RPMI7951 (cell line): ENCODE measurements around the gene NACC2. TPM values are rescaled to one million over a fixed set of nuclear protein-coding genes. Genes with fewer than 3 reads are reported as not detected.

Source experiments
- DNase-seq: peaks from one replicate; pipeline ENCODE4 v3.0.0-alpha.2; 2012; ENCODE audit warnings: low read depth
- total RNA-seq: library from RNA; depleted of rRNA; stranded (reverse); fragments of >200 nt; shearing (Covaris generic); gene quantifications from 2 replicates; pipeline ENCODE4 v1.2.3, GENCODE V29; 2014; rRNA removed

NACC2 gene, protein sequence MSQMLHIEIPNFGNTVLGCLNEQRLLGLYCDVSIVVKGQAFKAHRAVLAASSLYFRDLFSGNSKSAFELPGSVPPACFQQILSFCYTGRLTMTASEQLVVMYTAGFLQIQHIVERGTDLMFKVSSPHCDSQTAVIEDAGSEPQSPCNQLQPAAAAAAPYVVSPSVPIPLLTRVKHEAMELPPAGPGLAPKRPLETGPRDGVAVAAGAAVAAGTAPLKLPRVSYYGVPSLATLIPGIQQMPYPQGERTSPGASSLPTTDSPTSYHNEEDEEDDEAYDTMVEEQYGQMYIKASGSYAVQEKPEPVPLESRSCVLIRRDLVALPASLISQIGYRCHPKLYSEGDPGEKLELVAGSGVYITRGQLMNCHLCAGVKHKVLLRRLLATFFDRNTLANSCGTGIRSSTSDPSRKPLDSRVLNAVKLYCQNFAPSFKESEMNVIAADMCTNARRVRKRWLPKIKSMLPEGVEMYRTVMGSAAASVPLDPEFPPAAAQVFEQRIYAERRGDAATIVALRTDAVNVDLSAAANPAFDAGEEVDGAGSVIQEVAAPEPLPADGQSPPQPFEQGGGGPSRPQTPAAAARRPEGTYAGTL
- 4.1 and 4.5 TPM in 2 replicates for total RNA-seq

DNA sequence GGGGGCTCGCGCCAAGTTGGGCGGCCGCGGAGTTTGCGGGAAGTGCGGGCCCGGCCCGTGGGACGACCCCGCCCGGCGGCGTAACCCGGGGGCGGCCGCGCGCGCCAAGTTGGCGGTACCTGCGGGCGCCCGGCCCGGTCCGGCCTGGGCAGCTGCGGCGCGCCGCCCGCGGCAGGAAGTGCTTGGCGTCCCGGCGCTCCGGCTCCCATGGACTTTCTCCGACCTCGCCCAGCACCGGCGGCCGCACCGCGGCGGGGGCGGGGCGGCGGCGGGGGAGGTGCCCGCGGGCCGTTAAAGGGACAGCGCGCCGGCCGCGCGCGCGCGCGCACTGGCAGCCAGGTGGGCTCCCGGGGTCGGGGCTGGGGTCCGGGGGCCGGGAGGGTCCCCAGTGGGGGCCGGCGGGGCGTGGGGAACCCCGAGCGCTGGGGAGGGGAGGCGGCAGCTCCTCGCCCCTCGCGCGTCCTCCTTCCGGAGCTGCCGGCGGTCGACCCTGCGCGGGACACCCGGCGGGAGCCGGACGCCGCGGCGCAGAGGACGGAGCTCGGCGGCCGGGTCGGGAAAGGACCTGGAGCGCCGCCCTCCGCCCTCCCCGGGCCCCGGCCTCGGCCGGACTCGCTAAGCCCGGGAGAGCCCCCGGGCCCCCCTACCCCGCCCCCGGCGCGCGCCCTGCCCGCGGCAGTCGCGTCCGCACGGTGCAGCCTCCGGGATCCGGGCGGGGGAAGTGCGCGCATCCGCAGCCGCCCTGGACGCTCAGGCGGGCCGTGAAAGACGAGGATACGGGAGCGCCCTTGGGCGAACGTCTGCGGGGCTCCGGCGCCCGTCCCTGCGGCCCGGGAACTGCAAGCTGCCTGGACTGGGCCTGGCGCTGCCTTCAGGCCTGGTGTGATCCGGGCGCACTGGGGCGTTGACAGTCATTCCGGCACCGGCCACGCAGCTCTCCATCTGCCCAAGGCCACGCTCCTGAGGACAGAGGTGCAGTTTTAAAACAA, at the start of gene NACC2:
TSS of gene NACC2 (minus strand) at position 220 of the 989 bp plus-strand sequence. CDS start 44,768 bp downstream, outside the sequence.
- DNase-seq, result peak; percentile 66

- no peak for DNase-seq
Measured at GRCh38 chr9:136144450-136144849, 49.4 kb upstream of the NACC2 start.

DNA sequence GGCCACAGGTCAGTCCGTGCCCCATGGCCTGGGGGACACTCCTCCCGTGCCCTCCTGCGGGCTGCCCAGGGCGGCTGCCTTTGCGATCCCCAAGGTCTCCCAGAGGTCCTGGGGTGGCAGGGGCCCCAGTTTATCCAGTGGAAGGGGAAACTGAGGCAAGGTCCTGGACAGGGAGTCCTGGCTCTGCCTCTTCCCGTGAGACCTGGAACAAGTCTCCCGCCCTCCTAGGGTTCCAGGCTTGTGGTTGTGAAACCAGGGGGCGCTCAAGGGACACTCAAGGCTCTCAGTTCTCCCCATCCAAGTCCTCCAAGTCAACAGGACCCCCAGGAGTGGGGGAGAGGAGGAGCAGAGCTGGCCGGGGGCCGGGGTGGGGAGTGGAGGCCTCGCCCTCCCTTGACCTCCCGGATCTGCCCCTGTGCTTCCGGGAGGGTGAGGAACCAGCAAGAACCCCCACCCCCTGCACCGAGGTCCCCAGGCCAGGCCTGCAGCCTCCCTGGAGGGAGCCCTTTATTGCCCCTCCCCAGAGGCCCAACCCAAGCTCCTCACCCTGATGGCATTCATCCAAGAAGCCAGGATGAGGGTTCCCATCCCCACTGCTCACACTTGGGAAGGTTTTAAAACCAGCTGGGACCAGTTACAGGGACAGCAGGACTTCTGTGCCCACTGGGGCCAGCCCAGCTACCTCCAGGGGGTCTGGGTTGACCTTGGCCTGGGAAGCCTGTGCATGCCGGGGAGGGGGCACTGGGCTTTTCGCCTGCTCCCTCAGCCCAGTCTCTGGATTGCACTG, 48.3 kb upstream of the NACC2 start:
- DNase-seq, result peak; percentile 16

DNA sequence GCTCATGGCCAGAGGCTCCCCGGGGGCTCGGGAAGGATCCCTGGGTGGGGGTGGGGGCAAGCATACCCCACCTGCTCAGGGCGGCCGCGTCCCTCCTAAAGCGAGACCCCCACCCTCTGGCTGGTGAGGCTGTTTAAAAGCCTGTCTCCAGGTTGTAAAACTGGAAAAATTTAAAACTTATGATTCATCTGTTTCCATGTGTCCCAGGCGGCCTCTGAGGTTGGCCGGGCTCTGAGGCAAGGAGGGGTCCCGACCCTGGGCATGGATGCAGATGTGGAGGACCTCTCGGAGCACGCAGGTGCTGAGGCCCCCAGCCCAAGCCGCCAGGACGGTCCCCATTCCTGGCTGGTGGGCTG, 47.7 kb upstream of the NACC2 start:
- no peak for DNase-seq

- DNase-seq, result no peak
Measured at GRCh38 chr9:136142414-136142796, 47.3 kb upstream of the NACC2 start.

DNA sequence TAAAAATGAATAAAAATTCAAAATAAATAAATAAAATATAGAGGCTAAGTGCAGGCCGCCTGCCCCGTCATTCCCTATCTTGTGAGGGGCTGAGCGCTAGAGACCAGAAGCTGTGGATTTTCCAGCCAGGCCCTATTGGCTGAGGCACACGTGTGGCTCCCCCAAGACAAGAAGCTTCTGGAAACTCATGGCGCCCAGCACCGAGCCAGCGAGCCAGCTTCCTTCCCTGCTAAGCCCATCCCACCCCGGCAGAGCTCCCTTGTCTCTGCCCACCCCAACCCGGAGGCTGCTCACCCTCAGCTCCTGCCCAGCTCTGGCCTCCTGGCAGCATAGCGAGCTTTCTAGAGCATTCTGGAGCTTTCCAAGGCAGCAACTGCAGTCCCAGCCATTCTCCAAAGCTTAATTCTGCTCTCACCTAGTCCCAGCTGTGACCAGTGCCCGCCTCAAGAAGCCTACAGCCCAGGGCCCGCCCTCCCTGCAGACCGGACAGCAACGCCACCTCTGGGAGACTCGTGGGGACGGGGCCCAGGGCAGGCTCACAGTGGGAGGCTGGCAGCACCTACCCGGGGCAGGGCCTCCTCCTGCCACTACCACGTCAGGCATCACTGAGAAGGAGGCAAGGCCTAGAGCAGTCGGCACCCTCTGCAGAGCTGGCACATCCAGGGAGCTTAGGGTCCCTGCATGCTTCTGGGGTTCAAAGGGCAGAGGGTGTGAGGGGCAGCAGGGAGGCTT, 46.8 kb upstream of the NACC2 start:
- DNase-seq, result no peak

DNA sequence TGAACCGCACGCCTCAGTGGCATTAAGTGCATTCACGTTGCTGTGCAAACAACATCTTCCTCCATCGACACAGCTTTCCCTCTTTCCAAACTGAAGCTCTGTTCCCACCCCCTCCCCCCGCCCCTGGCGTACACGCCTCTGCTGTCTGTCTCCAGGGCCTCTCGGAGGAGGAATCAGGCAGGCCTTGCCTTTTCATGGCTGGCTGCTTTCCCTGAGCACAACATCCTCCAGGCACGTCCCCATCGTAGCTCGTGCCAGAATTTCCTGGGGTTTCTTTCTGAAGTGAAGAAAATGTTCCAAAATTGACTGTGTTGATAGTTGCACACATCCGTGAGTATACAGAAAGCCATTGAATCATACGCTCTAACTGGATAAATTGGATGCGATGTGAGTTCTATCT, 45.9 kb upstream of the NACC2 start:
- DNase-seq, result no peak

GRCh38 chr9:136140046-136140445, 45.0 kb upstream of the NACC2 start:
- DNase-seq, result no peak

- no peak for DNase-seq
Measured at GRCh38 chr9:136138566-136138965, 43.5 kb upstream of the NACC2 start.

GRCh38 chr9:136137321-136138265, 42.5 kb upstream of the NACC2 start:
- no peak for DNase-seq

DNA sequence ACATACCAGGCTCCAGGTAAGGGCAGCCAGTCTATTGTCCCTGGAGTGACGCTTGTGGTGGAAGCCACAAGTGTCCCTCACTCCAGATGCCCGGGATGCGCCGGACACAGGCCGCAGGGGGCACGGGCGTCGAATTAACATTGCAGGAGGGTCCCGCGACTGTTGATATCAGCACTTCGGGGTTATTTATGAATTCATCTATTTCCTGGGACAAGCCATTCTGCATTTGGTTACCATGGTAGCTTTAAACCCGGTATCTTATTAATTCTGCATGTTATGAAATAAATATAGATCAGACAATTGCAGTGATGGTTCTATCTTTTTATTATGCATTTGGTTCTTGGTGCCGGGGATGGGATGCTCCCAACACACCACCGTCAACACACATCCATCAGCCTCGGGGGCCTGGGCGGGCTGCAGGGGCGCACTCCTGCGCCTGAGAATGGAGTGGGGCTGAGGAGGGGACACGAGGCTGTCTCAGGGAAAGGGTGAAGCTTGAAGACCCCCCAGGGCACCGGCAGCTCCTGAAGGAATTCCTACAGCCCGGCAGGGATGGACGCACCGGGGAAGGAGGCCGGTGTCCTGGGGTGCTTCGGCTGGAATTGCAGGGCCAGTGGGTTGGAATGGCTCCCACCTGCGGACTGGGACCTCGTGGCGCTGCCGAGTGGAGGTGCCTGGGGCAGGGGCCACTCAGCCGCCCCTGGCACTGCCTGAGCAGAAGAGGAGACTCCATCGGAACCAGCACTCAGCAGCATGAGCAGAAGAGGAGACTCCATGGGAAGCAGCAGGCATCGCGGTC, 41.2 kb upstream of the NACC2 start:
- no peak for DNase-seq

DNA sequence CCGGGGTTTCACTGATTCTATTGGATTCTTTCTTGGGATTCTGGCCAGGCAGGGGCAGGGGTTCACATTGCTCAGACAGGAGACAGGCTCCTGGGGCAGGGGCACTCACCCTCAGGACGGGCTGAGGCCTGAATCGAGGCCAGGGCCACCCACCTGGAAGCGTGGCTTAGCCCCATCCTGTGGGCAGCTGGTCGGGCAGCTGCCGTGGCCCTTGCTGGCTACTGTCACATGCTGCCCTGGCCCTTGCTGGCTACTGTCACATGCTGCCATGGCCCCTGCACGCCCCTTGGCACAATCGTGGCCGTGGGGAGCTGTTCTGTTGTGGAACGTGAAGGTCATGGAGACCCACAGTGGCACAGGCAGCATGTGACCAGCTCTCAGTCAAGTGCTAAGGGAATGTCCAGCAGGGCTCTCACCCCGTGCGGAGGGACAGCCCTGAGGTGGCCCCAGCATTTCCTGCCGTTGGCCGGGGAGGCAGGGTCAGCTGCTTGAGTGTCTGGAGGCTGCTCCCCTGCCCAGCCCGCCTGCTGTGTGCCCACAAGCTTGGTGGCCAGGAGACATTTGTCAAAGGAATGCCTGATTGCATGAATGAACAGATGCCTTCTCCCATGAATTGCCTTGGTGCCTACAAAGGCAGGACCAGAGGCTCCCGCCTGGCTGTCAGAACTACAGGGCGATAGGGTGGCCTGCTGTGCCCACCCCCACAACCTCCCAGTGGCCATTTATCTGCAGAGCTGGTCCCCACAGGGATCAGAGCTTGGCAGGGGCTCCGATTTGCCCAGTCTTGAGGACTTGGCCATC, 40.4 kb upstream of the NACC2 start:
- DNase-seq, result no peak

GRCh38 chr9:136133959-136134484, 38.9 kb upstream of the NACC2 start:
- no peak for DNase-seq

DNA sequence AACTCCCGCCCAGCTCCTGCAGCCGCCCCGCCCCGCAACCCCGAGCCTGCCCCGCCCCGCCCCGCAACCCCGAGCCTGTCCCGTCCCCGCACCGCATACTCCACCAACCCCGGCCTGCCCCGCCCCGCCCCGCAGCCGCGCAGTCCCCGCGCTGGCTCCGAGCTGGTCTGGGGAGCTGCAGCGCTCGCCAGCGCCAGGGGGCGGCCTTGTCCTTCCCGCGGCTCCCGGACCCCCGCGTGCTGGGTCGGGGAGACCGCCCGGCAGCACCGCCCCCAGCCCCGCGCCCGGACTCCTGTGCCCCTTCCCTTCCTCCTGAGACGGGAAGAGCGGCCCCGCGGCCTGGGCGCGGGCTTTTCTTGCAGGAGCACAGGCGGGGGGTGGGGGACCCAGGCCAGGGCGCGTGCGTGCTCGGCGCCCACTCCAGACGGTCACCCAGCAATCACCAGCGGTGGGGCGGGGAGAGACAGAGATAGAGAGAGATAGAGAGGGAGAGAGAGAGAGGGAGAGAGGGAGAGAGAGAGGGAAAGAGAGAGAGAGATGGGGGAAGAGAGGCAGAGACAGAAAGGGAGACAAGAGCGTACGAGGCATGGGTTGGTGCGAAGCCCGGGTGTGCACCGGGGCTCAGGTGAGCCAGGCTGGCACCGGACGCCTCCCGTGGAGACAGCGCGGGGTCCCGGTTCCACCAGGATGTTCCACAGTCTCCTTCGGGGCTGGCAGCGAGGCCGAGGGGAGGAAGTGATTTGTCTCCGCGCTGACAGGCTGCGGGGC, 38.3 kb upstream of the NACC2 start:
- no peak for DNase-seq

- DNase-seq, result no peak
Measured at GRCh38 chr9:136132512-136133050, 37.5 kb upstream of the NACC2 start.
